ENCODE measurements around the gene PBLD. TPM values are rescaled to one million over a fixed set of nuclear protein-coding genes. Genes with fewer than 3 reads are reported as not detected.
"Not testable (repeated sequence)": the region's sequence is repeated elsewhere in the genome, so short reads cannot be mapped to it uniquely, and the experiment has no call there.

Gene PBLD
- total RNA-seq, 2 donors from 2014 or later: 2.7 to 4.5 TPM

GRCh38 chr10:68329506-68329861 is 3.2 kb downstream of the PBLD start:
- H3K9me3 ChIP-seq: no peaks in the 10 kb centered on the region
- no peaks in the 10 kb centered on the region for H3K36me3 ChIP-seq
- no peak overlapping the region for H3K27ac ChIP-seq
- peaks cover 0 to 21% of the 10 kb centered on the region in 2 donors for H3K4me1 ChIP-seq
- no peak for TF ChIP-seq CTCF (IDR thresholded peaks at IDR 0.05)
- H3K4me3 ChIP-seq: no peak overlapping the region
- DNase-seq (ENCODE audit: low spot score): no peak
- no peaks in the 10 kb centered on the region for H3K27me3 ChIP-seq

- Histone ChIP-seq H3K4me1 (peaks cover 0 to 19% of the 10 kb centered on the region in 2 donors), H3K9me3 (no peaks in the 10 kb centered on the region), H3K4me3 (peak overlapping the region in 1 of 2 donors; percentile 14), H3K27ac (peak overlapping the region; percentile 75 to 78), H3K36me3 (no peaks in the 10 kb centered on the region), H3K27me3 (no peaks in the 10 kb centered on the region)
- TF ChIP-seq CTCF (IDR thresholded peaks at IDR 0.05): no peak
- no peak for DNase-seq (ENCODE audit: low spot score)
Measured at GRCh38 chr10:68327889-68328786, 4.6 kb downstream of the PBLD start.

GRCh38 chr10:68324396-68324795 is 8.3 kb downstream of the PBLD start:
- H3K4me1 ChIP-seq; H3K9me3 ChIP-seq; H3K27me3 ChIP-seq; H3K4me3 ChIP-seq; DNase-seq (ENCODE audit: low spot score); H3K27ac ChIP-seq; H3K36me3 ChIP-seq: not testable (repeated sequence)

GRCh38 chr10:68318331-68319059 is 14.2 kb downstream of the PBLD start:
- no peaks in the 10 kb centered on the region for H3K4me1 ChIP-seq
- TF ChIP-seq CTCF (IDR thresholded peaks at IDR 0.05): no peak
- DNase-seq (ENCODE audit: low spot score): no peak
- H3K4me3 ChIP-seq: no peak overlapping the region
- H3K27ac ChIP-seq: no peak overlapping the region
- H3K9me3 ChIP-seq: peaks cover 0 to 19% of the 10 kb centered on the region in 2 donors
- no peaks in the 10 kb centered on the region for H3K36me3 ChIP-seq
- H3K27me3 ChIP-seq: no peaks in the 10 kb centered on the region

GRCh38 chr10:68315582-68315981 is 17.1 kb downstream of the PBLD start:
- H3K4me3 ChIP-seq: no peak overlapping the region
- no peak for TF ChIP-seq CTCF (IDR thresholded peaks at IDR 0.05)
- H3K27me3 ChIP-seq: no peaks in the 10 kb centered on the region
- H3K9me3 ChIP-seq: peaks cover 0 to 19% of the 10 kb centered on the region in 2 donors
- DNase-seq (ENCODE audit: low spot score): no peak
- H3K36me3 ChIP-seq: no peaks in the 10 kb centered on the region
- H3K27ac ChIP-seq: no peak overlapping the region
- H3K4me1 ChIP-seq: no peaks in the 10 kb centered on the region

GRCh38 chr10:68314930-68315329 is 17.8 kb downstream of the PBLD start:
- H3K4me3 ChIP-seq; H3K27ac ChIP-seq; DNase-seq (ENCODE audit: low spot score); H3K36me3 ChIP-seq; H3K27me3 ChIP-seq; H3K4me1 ChIP-seq: not testable (repeated sequence)
- peaks cover 0 to 19% of the 10 kb centered on the region in 2 donors for H3K9me3 ChIP-seq

Measured in right atrium auricular region (tissue), 2 donors.